Right lobe of liver (tissue), 6 donors: ENCODE results near the gene DQX1. TPM values are rescaled to one million over a fixed set of nuclear protein-coding genes. Genes with fewer than 3 reads are reported as not detected.

Experiments
- ATAC-seq, 4 donors: fragments of 200-7000 bp; cut with Tn5 transposase; one replicate each; pipeline ENCODE4 v1.9.1; 2020; ENCODE audit warnings: mild to moderate bottlenecking in 4 of 4, moderate library complexity in 4 of 4
- DNase-seq, 3 donors: peaks; one replicate each; pipeline ENCODE4 v3.0.0-alpha.2; 2020
- H3K27ac ChIP-seq, 3 donors: fragments of 200-600 bp; one replicate each; pipeline ENCODE4 v1.8.0; 2022
- H3K27me3 ChIP-seq, 2 donors: fragments of 200-600 bp; one replicate each; pipeline ENCODE4 v1.8.0; 2022
- H3K36me3 ChIP-seq, 4 donors: fragments of 200-600 bp; sonication (generic) in 1 of 4; one replicate each; pipeline versions ENCODE4 v1.5.1 to v1.8.0; 2017 to 2022; ENCODE audit warnings: control low read depth in 1 of 4
- H3K4me1 ChIP-seq, 4 donors: fragments of 200-600 bp; sonication (generic) in 1 of 4; one replicate each; pipeline versions ENCODE4 v1.5.1 to v1.8.0; 2017 to 2022; ENCODE audit warnings: control low read depth in 1 of 4
- H3K4me3 ChIP-seq, 3 donors: fragments of 200-600 bp; one replicate each; pipeline ENCODE4 v1.8.0; 2022
- H3K9me3 ChIP-seq, 4 donors: fragments of 200-600 bp; sonication (generic) in 1 of 4; one replicate each; pipeline versions ENCODE4 v1.5.1 to v1.8.0; 2017 to 2022; ENCODE audit warnings: control low read depth in 1 of 4
- POLR2A ChIP-seq: fragments of 450-650 bp; IDR thresholded peaks from one replicate; pipeline ENCODE4 v1.6.1; 2017; ENCODE audit warnings: antibody characterized with exemption, mild to moderate bottlenecking
- WGBS: methylation state at CpG from one replicate; pipeline ENCODE4 v1.1.6; 2018; ENCODE audit warnings: low coverage, low lambda C conversion rate; ENCODE audit not compliant: insufficient coverage; ENCODE audit errors: missing lambda C conversion rate; 5-methylcytosine and 5-hydroxymethylcytosine counted together
- intact Hi-C, 2 donors: fragments of 100-400 bp; cut with DNase I; formaldehyde crosslinking; loops; one replicate each; pipeline versions ENCODE4 v1.11.2 to v1.14.1; 2022
- total RNA-seq, 6 experiments: library from RNA; depleted of rRNA in 2 of 6; stranded (reverse); fragments of >200 nt in 2 of 6; fragmentation: NEBNext Ultra II Directional in 3 of 6; extraction: Animal tissue kit (Norgen Biotek cat#: 25700) in 3 of 6; gene quantifications; one replicate each; pipeline versions ENCODE4 v1.1.0 to v1.2.4, GENCODE V29; 2016 to 2023
- TF ChIP-seq, protein P1 (sequence below), 4 donors: fragments of 200-600 bp in 3 of 4; fragments of 450-650 bp in 1 of 4; IDR thresholded peaks; one replicate each; pipeline versions ENCODE4 v1.5.1 to v1.8.0; 2016 to 2022; ENCODE audit warnings: antibody characterized with exemption in 4 of 4, mild to moderate bottlenecking in 2 of 4
- donor health status: DM: no; HTN: yes; CAD: no.
- donor health status: DM: no; HTN: no; CAD: no.
- donor health status: DM: no; HTN: no; CAD: no.
- donor health status: DM: no; HTN: yes; CAD: no.
- donor health status: DM: no; HTN: yes; CAD: no.

The DQX1 gene
- total RNA-seq, 6 experiments from 2014 or later: not detected

DNA sequence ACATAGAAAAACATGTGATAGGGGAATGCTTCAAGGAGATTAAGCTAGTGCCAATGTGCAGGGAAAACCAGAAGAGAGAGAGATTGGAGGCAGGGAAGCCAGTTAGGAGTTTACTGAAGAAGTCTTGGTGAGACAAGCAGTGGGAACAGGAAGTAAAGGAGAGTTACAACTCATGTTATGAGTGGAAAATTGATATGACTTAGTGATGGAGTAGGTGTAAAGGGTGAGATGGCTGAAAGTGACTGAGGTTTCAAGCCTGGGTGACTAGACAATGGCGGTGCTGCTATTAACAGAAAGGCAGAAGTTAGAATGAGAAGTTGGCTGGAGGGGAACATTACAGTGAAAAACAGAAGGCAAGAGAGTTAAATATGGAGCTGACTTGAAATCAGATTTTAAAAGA is 45.0 kb upstream of the DQX1 start:
- ATAC-seq (no peak), DNase-seq (no peak)
- Histone ChIP-seq H3K27me3 (no peaks in the 10 kb centered on the region), H3K27ac (no peak overlapping the region), H3K4me3 (no peak overlapping the region), H3K36me3 (no peaks in the 10 kb centered on the region), H3K9me3 (no peaks in the 10 kb centered on the region), H3K4me1 (no peaks in the 10 kb centered on the region)
- WGBS: 70% methylated on average over 1 of the region's 1 CpG
- intact Hi-C loops: no loop called here
- TF ChIP-seq, protein P1, sequence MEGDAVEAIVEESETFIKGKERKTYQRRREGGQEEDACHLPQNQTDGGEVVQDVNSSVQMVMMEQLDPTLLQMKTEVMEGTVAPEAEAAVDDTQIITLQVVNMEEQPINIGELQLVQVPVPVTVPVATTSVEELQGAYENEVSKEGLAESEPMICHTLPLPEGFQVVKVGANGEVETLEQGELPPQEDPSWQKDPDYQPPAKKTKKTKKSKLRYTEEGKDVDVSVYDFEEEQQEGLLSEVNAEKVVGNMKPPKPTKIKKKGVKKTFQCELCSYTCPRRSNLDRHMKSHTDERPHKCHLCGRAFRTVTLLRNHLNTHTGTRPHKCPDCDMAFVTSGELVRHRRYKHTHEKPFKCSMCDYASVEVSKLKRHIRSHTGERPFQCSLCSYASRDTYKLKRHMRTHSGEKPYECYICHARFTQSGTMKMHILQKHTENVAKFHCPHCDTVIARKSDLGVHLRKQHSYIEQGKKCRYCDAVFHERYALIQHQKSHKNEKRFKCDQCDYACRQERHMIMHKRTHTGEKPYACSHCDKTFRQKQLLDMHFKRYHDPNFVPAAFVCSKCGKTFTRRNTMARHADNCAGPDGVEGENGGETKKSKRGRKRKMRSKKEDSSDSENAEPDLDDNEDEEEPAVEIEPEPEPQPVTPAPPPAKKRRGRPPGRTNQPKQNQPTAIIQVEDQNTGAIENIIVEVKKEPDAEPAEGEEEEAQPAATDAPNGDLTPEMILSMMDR (IDR thresholded peaks at IDR 0.05): no peak
- no peak for TF ChIP-seq POLR2A

DNA sequence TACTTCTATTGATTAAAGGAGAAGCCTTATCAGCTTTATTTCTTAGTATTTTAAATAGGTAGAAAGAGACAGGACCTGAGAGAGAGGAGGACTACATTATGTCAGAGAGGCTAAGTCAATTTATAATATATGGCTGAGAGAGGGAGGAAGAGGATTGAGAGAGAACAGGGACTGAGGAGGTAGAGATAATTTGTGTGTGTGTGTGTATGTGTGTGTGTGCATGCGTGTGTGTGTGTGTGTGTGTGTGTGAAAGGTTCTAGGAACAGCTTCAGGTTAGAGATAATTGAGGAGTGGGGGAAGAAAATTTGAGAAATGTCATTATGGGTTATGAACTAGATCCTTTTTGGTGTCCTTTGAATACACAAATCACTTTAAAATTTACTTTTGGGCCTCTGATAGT is 43.7 kb upstream of the DQX1 start:
- WGBS: 86% methylated on average over 1 of the region's 1 CpG
- Histone ChIP-seq H3K36me3 (no peaks in the 10 kb centered on the region), H3K4me3 (no peak overlapping the region), H3K4me1 (no peaks in the 10 kb centered on the region), H3K9me3 (no peaks in the 10 kb centered on the region), H3K27me3 (no peaks in the 10 kb centered on the region), H3K27ac (no peak overlapping the region)
- DNase-seq (no peak), ATAC-seq (no peak)
- TF ChIP-seq POLR2A: no peak
- TF ChIP-seq, protein P1 (IDR thresholded peaks at IDR 0.05): no peak
- intact Hi-C loops: no loop called here

DNA sequence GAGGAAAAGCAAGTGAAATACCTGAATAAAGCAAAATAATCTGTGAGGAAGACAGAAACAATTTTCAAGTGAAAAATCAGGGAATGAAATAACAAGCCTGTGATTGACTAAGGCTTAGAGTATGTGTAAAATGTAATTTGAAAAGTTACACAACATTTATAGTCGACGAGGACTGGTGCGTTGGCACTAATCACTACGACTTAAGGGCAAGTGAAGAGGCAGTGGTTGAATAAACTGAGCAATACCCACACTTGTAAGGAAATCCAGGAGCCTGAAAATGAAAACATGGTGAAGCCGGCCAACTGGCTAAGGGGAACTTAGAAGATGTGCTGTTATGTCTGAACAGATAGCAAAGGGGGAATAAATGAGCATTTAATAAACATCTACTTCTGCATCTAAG is 41.9 kb upstream of the DQX1 start:
- intact Hi-C loops: no loop called here
- H3K27ac ChIP-seq: no peak overlapping the region
- WGBS: 67% methylated on average over 5 of the region's 5 CpGs
- no peaks in the 10 kb centered on the region for H3K27me3 ChIP-seq
- no peaks in the 10 kb centered on the region for H3K4me1 ChIP-seq
- DNase-seq: no peak
- H3K9me3 ChIP-seq: no peaks in the 10 kb centered on the region
- ATAC-seq: no peak
- TF ChIP-seq POLR2A: no peak
- TF ChIP-seq, protein P1 (IDR thresholded peaks at IDR 0.05): no peak
- H3K36me3 ChIP-seq: no peaks in the 10 kb centered on the region
- H3K4me3 ChIP-seq: no peak overlapping the region

- Histone ChIP-seq H3K4me3 (no peak overlapping the region), H3K9me3 (no peaks in the 10 kb centered on the region), H3K27ac (no peak overlapping the region), H3K27me3 (no peaks in the 10 kb centered on the region), H3K4me1 (no peaks in the 10 kb centered on the region), H3K36me3 (no peaks in the 10 kb centered on the region)
- intact Hi-C loops: no loop called here
- ATAC-seq: no peak
- DNase-seq: no peak
- TF ChIP-seq, protein P1 (IDR thresholded peaks at IDR 0.05): no peak
Measured at GRCh38 chr2:74566754-74567085, 40.7 kb upstream of the DQX1 start.

DNA sequence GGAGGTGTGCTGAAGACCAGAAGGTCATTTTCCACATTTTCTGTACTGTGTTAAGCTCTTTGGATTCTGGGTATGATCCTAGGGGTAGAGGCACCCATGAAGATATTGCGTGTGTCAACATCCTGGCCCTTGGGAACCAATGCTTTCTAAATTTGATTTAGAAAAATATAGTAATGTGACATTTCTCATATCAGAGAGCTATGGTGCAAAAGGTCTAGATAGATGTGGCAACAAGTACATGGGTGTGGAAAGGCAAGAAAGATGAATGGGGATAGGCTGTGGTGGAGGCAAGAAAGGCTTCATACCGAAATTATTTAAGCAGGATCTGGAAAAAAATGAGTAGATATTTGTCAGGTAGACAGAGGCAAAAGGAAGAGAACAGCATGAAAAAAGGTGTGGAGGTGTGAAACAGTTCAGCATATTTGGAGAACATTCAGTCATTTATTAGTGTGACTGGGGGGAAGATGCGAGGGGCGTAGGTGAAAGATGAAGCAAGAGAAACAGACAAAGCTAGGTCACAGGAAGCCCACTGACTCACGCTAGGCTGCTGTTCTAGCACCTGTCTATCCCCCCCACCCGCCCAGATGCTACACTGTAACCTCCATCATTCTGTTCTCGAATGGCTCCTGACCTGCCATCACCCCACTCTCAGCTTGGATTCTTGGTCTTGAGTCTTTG is 40.2 kb upstream of the DQX1 start:
- H3K4me1 ChIP-seq: no peaks in the 10 kb centered on the region
- ATAC-seq: no peak
- WGBS: 58% methylated on average over 7 of the region's 7 CpGs
- no peaks in the 10 kb centered on the region for H3K9me3 ChIP-seq
- no peaks in the 10 kb centered on the region for H3K27me3 ChIP-seq
- DNase-seq: no peak
- H3K27ac ChIP-seq: no peak overlapping the region
- H3K36me3 ChIP-seq: no peaks in the 10 kb centered on the region
- intact Hi-C loops: no loop called here
- H3K4me3 ChIP-seq: no peak overlapping the region
- no peak for TF ChIP-seq POLR2A
- TF ChIP-seq, protein P1 (IDR thresholded peaks at IDR 0.05): no peak
